ENCODE measurements around the gene EIF4E2.
A peak's percentile ranks its signal among the peaks of the same experiment; 100 is the strongest.

GRCh38 chr2:232611559-232612218, 61.2 kb downstream of the EIF4E2 start:
- TF ChIP-seq, protein P1, sequence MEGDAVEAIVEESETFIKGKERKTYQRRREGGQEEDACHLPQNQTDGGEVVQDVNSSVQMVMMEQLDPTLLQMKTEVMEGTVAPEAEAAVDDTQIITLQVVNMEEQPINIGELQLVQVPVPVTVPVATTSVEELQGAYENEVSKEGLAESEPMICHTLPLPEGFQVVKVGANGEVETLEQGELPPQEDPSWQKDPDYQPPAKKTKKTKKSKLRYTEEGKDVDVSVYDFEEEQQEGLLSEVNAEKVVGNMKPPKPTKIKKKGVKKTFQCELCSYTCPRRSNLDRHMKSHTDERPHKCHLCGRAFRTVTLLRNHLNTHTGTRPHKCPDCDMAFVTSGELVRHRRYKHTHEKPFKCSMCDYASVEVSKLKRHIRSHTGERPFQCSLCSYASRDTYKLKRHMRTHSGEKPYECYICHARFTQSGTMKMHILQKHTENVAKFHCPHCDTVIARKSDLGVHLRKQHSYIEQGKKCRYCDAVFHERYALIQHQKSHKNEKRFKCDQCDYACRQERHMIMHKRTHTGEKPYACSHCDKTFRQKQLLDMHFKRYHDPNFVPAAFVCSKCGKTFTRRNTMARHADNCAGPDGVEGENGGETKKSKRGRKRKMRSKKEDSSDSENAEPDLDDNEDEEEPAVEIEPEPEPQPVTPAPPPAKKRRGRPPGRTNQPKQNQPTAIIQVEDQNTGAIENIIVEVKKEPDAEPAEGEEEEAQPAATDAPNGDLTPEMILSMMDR (IDR thresholded peaks at IDR 0.05; ENCODE audit: low read depth, low read length): peak; percentile 95
- TF ChIP-seq POLR2A (IDR thresholded peaks at IDR 0.05; ENCODE audit: extremely low read depth, insufficient read length): no peak

Measured in NB4 (cell line).